GM21717 (cell line): ENCODE measurements around the gene CPVL.

Source experiments
- ATAC-seq: cut with Tn5 transposase; IDR thresholded peaks from one replicate; pipeline ENCODE4 v1.9.1; 2021; ENCODE audit warnings: mild to moderate bottlenecking, moderate library complexity; ENCODE audit not compliant: unreplicated experiment

Gene CPVL

GRCh38 chr7:29146057-29146706, at the start of gene CPVL:
Gene CPVL, minus strand, starts transcription at chr7:29146537. Its CDS starts 25,476 bp downstream, at chr7:29121061.
- ATAC-seq = no peak

GRCh38 chr7:29194594-29195427, 48.5 kb upstream of the CPVL start, which contains the start of gene CHN2:
Gene CHN2, plus strand, starts transcription at chr7:29194775.
- ATAC-seq = no peak

- ATAC-seq = no peak
Observed at GRCh38 chr7:29194206-29194593, 47.9 kb upstream of the CPVL start.

- ATAC-seq = no peak
Observed at GRCh38 chr7:29193316-29194205, 47.2 kb upstream of the CPVL start.

GRCh38 chr7:29192811-29193210, 46.5 kb upstream of the CPVL start:
- no peak for ATAC-seq

- ATAC-seq = no peak
Observed at GRCh38 chr7:29192323-29192722, 46.0 kb upstream of the CPVL start.

GRCh38 chr7:29190349-29191045, 44.2 kb upstream of the CPVL start:
- ATAC-seq = no peak

- no peak for ATAC-seq
Observed at GRCh38 chr7:29189743-29190201, 43.4 kb upstream of the CPVL start.

- ATAC-seq = no peak
Observed at GRCh38 chr7:29185613-29186012, 39.3 kb upstream of the CPVL start.

- ATAC-seq = no peak
Observed at GRCh38 chr7:29184599-29184998, 38.3 kb upstream of the CPVL start.

GRCh38 chr7:29179115-29179514, 32.8 kb upstream of the CPVL start:
- ATAC-seq = no peak

- ATAC-seq = no peak
Observed at GRCh38 chr7:29177963-29178600, 31.7 kb upstream of the CPVL start.

GRCh38 chr7:29173458-29173857, 27.1 kb upstream of the CPVL start:
- no peak for ATAC-seq

GRCh38 chr7:29170781-29171180, 24.4 kb upstream of the CPVL start:
- no peak for ATAC-seq

- ATAC-seq = no peak
Observed at GRCh38 chr7:29167721-29168120, 21.4 kb upstream of the CPVL start.

- no peak for ATAC-seq
Observed at GRCh38 chr7:29163854-29164253, 17.5 kb upstream of the CPVL start.

- no peak for ATAC-seq
Observed at GRCh38 chr7:29162577-29162976, 16.2 kb upstream of the CPVL start.

- no peak for ATAC-seq
Observed at GRCh38 chr7:29161231-29161630, 14.9 kb upstream of the CPVL start.

GRCh38 chr7:29160080-29160479, 13.7 kb upstream of the CPVL start:
- ATAC-seq = no peak

- ATAC-seq = no peak
Observed at GRCh38 chr7:29158795-29159423, 12.6 kb upstream of the CPVL start.
